NCI-H345 treated with DMSO at 0.1 percent for 48 hours (cell line): Measurements from ENCODE around the gene GABARAPL1.
A peak's percentile ranks its signal among the peaks of the same experiment; 100 is the strongest.

Experiments used
- DNase-seq: peaks from one replicate; lab custom pipeline; 2025; ENCODE audit not compliant: unreplicated experiment; lab: John Stamatoyannopoulos, UW

The GABARAPL1 gene

DNA sequence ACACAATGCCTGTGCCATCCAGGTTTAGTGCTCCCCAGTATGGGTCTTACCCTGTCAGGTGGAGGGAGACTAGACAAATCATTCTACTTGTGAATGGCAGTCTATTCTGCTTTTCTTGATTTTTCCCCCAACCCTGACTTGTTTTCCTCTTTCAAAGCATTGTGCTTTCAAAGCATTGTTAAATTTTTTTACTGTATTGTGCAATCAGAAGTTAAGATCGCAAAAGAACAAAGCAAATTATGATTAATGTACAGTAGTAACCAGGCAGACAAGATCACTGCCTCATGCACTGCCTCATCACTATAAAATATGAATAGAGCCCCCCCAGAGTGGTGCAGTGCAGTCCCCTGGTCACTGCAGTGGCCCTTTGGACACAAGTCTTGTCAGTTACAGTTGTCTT is 14.1 kb downstream of the GABARAPL1 start:
- no peak for DNase-seq

DNA sequence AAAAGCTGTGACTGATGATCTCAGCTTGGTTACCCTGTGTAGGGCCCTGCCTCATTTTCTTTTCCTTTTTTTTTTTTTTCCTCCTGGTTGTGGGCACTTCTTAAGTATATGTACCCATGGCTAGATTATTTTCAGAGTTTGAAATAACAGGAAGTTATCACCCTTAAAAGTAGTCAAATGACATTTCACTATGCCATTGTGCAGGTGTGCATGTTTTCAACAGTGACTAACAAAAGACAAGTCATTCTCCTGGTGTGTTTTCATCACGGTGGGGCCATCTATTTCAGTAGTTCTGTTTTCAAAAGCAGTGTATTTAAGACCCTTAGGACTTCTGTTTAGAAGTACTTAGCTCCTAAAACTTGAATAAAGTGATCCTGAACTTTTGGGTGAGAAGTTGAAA is 15.0 kb downstream of the GABARAPL1 start:
- DNase-seq: no peak

DNA sequence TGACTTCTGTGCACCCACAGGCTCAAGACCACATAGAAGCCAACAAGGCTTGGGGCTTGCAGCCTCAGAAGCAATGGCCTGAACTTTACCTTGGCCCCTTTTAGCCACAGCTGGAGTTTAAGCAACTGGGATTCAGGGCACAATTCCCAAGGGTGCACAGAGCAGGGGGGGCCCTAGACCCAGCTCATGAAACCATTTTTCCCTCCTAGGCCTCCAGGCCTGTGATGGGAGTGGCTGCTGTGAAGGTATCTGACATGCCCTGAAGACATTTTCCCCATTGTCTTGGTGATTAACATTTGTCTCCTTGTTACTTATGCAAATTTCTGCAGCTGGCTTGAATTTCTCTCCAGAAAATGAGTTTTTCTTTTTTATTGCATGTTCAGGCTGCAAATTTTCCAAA is 21.9 kb downstream of the GABARAPL1 start:
- no peak for DNase-seq

DNA sequence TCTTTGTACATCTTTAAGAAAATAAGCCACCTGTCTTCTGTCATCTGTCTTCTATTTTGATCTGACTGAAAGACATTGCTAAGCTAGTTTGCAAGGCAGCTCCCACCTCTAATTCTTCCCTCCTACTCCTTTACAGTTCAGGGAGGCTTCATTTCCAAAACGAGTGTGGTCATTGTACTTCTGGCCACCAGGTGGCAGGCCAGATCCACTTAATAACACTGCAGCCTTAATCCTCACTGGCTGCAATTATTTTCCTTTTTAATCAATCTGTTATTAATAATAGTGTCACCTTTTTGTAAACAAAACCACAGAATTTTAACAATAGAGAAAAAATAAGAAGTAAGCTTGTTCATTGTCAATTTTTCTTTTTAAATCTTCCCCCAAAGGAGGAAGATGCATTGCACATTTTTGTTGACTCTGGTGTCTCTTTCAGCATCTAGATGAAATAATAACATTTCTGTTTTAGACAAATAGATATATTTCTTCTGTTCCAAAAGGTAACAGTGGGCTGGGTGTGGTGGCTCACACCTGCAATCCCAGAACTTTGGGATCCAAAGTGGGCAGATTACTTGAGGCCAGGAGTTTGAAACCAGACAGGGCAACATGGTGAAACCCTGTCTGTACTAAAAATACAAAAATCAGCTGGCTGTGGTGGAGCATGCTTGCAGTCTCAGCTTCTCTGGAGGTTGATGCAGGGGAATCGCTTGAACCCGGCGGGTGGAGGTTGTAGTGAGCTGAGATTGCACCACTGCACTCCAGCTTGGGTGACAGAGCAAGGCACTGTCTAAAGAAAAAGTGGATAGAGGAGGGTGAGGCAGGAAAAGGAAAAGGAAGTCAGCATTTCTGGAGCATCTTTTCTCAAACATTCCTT is 23.3 kb downstream of the GABARAPL1 start:
- peak; percentile 28 for DNase-seq

DNA sequence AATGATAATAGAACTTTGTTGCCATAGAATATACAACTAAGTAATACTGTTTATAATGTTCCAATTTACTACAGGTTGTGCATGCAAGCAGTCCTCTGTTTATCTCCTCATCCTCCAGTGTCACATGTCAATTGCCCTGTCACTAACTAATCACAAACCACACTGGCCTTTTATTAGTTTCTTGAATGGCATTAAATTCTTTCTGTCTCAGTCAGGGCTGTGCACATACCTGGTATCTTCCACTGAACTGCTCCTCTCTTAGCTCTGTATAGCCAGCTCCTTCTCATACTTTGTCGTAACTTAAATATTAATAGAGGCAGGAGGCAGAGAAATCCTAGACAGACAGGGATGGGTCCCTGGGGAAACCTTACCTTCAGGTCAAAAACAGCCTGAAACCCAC is 24.0 kb downstream of the GABARAPL1 start:
- no peak for DNase-seq

DNA sequence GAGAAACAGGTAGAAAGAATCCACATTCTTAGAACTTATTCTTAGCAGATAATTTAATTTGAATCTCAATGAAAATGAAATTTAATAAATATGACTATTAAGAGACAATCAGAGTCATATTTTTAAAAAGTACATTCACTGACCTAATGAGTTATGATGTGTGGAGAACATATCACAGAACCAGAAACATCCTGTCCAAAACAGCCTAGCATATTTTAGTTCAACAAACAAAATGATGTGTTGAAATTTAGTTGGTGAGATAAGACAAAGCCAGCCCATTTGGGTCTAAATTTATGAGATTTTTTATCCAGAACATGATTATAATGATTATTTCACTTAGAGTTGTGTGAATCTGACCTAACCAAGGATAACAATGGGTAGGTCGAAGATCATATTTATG is 25.8 kb downstream of the GABARAPL1 start:
- no peak for DNase-seq

DNA sequence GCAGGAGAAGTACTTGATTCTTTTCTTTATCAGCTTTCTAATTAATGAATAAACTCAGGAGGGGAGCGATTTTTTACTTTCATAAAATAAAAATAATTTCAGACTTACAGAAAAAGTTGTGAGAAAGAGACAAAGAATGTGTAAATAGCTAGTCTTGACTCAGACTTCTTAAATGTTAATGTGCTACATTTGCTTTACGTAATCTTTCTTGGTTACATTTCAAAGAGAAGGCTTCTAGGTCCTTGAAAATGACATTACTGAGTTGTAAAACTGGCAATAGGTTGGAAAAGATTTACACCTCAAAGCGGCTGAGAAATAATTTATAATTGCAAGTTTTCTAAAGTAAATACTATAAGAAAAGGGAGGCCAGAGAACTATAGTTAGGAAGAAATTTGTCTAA is 28.6 kb downstream of the GABARAPL1 start:
- DNase-seq: no peak

DNA sequence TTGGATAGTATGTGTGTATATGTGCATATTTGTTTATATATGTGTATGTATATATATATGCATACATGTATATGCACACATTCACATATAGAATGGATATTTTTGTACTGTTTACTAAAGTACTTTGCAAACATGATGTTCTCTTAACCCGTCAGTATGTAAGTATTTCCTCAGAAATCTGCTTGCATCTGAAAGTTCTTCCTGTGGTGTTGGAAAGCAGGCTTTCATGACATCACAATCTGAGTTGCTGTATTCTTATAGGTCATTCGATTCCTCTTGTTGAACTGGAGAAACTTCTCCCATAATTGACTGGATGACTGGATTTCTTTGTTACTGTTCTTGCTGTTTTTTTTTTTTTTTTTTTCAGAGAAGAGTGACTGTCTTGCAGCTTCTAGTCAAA is 29.1 kb downstream of the GABARAPL1 start:
- DNase-seq: no peak

DNA sequence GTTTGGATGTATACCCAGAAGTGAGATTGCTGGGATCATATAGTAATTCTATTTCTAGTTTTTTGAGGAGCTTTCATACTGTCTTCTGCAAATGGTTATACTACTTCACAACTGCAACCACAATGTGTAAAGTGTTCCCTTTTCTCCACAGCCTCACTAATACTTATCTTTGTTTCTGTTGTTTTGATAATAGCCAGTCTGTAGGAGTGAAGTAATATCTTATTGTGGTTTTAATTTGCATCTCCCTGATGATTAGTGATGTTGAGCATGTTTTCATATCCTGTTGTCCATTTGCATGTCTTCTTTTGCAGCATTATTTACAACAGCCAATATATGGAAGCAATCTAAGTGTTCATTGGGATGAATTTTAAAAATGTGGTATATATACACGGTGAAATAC is 29.9 kb downstream of the GABARAPL1 start:
- DNase-seq: no peak

DNA sequence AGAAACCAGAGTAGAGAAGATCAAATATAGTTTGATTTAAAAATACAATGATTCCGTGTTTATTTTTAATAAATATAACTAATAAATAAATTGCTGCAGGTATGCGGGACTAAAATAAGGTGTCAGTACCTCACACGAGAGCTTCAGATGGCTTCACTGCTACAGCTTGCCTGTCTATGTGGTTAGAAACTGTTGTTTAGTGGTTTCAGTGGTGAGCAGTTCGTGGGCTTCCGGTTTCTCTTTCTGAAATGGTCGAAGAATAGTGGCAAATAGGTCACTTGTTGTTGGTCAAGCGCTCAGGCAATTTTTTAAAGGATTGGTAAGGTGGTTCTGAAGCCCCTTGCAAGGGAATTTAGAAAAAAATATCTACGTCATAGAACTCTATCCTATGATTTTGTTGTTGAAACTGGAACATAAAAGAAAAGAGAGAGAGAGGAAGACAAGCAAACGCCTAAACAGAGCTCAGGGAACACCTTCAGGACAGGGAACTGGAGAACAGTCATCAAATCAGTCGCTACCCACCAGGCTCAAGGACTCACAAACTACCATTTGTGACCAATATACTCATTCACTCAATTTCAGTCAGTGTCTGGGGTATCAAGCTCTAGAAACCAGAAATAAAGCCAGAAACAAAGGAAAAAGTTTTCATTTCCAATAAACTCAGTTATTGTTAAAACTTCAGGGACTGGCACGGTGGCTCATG is 31.3 kb downstream of the GABARAPL1 start:
- no peak for DNase-seq

DNA sequence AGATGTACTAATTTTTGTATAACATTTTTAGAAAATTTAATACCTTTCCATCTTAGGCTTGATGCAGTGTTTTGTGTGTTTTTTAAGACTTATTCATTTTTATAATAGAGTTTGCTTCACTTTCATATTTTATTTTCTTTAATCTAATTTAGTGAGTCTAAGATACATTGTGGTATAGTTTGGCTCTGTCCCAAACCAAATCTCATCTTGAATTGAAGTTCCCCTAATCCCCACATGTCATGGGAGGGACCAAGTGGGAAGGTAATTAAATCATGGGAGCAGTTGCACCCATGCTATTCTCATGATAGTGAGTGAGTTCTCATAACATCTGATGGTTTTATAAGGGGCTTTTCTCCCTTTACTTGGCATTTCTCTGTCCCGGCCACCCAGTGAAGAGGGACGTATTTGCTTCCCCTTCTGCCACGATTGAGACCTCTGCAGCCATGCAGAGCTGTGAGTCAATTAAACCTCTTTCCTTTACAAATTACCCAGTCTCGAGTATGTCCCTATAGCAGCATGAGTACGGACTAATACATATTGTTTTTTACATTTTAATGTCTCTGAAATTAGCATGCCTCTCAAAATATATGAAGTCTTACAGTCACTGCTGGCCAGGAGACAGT is 34.9 kb downstream of the GABARAPL1 start:
- no peak for DNase-seq

DNA sequence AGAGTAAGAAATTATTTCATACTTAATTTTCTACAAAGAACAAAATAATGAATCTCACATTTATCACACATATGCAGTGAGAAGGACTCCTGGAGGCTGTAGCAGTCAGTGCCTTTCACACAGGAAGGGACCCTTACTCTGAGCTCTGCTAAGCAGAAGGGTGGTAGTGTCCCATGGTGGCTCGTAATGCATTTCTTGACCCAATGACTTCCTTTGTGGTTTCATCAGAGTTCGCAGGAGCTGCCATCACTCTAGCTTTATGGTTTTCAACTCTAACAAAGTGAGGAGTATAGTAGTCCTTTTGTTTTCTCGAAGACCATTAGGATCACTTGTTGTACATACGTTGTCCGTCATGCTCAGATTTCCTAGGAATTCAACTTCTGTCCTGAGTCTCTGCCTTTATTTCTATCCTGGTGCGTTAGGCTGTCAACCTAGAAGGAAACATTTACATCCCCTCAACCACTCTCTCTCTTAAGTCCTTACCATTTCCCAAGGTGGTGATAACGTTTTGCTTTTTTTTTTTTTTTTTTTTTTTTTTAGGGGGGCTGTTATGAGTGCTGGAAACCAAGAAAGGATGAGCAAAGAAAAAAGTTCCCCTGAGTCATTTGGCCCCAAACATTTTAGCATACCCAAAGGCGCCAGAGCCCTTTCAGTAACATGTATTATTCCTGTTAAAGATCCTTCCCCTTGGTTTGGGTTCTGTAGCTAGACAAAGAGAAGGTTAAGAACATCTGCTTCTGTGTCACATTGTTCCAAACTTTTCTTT is 37.2 kb downstream of the GABARAPL1 start:
- no peak for DNase-seq

DNA sequence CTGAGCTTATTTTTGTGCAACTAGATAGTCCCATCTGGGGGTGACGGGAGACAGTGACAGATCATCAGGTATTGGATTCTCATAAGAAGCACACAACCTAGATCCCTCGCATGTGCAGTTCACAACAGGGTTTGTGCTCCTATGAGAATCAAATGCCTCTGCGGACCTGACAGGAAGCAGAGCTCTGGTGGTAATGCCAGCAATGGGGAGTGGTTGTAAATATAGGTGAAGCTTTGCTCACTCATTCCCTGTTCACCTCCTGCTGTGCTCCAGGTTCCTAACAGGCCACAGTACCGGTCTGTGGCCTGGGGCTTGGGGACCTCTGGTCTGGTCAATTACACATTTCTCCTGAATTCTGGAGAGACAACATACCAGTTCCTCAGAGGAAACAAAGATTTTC is 39.0 kb downstream of the GABARAPL1 start:
- no peak for DNase-seq

DNA sequence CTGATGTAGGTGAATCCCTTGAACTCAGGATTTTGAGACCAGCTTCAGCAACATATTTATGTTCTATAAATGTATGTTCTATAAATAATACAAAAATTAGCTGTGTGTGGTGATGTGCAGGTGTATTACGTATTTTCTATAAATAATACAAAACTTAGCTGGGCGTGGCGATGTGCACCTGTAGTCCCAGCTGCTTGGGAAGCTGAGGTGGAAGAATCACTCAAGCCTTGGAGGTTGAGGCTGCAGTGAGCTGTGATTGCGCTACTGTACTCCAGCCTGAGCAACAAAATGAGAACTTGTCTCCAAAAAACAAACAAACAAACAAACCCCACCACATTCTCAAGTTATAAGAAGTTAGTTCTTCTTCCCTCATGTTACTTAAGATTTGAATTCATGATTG is 39.5 kb downstream of the GABARAPL1 start:
- DNase-seq: no peak

DNA sequence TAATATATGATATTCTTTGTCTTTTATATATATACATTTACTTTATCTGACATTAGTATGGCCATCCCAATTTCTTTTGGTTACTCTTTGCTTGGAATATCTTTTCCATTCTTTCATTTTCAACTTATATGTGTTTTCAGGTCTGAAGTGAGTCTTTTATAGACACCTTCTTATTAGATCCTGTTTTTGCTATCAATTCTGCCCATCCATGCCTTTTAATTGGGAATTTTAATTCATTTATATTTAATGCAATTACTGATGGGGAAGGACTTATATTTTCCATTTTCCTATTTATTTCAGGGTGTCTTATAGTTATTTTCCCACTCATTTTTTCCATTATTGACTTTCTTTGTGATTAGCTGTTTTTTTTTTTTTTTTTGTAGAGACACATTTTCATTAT is 43.4 kb downstream of the GABARAPL1 start:
- no peak for DNase-seq

DNA sequence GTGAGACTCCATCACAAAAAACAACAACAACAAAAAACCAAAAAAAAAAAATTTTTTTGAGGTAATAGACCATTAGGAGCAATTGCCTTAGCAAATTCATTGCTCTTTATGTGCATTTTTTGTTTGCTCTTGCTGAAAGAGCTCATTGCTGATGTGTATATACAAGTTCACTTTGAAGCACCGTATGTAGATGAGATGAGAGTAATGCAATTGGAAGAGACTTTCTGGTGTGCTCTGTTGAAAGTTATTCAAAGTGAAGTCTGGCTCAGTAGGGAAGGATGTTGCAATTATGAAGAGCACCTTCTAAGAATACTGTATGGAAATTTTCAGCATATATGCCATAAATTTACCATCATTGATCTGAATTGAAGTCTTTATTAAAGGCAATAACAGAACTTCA is 48.2 kb downstream of the GABARAPL1 start:
- no peak for DNase-seq

DNA sequence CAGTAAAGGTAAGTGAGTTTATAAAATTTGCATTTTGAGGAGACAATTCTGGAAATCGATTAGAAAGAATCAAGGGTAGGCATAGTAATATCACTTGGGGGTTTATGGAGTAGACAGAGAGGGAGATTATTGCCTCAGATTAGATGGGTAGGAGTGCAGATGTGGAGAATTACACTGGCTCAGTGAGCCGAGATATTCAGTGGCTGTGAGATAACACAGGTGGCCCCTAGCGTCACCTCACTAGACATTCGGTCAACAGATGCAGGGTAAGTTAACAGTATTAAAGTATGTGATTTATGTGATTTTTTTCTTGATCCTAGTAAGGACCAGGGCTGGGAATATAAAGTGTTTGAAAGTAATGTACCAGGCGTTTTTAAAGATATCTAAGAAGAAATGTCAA is 55.4 kb downstream of the GABARAPL1 start:
- no peak for DNase-seq

DNA sequence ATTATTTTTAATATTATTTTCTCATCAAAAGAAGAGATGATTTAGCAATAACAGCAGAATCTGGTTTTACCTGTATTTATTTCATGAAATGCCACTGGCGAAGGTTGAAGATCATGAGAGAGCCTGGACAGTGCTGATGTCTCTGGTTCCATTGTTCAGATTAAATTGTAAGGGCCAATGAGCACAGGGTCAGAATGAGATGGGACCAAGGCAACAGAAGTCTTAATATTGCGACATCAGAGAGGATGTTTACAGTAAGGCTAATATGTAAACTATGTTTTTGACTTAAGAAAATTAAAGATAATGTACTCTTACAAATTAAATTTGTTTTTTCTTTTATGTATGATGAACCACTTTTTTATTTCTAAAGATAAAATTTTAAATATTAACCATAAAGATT is 59.8 kb downstream of the GABARAPL1 start:
- DNase-seq: no peak
